Superior temporal gyrus (tissue), 1 donor: ENCODE measurements around the gene DNAJC2.
"Not testable (repeated sequence)": the region's sequence is repeated elsewhere in the genome, so short reads cannot be mapped to it uniquely, and the experiment has no call there.

Source experiments
- DNase-seq: peaks from one replicate; pipeline ENCODE4 v3.0.0-alpha.2; 2016; ENCODE audit errors: extremely low spot score

Gene DNAJC2

DNA sequence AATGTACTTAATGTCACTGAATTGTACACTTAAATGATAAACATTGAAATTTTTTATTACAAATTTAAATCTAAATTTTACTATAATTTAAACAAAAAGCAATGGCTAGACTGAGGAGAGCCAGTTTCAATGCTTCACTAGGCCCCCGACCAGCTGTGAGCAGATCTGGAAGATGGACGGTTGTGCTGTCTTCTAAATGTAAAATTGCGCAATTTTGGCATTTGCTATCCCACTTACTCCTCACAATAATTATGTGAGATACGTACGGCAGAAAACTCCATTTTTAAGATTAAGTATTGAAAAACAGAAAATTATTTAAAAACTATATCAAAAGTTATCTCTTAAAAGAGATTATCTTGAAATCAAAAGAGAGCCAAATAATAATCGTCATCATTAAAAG, 71.2 kb downstream of the DNAJC2 start:
- DNase-seq = not testable (repeated sequence)

DNA sequence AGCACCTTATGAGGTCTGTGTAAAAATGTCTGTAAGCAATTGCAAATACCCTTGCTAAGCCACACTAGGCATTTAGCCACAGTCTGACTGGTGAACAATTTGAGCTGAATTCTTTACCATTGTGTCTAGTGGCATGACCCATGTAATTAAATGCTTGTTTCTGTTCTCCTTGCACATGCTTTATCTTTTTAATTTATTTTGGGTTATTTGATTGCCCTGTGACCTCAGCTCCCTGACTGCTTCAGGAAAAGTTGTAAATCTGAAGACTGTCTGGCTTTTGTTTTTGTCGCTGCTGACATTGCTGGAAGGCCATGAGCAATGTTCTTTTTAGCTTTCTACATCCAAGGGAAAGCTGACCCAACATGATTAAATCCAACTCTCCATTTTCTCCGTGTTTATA, 78.3 kb downstream of the DNAJC2 start:
- not testable (repeated sequence) for DNase-seq

DNA sequence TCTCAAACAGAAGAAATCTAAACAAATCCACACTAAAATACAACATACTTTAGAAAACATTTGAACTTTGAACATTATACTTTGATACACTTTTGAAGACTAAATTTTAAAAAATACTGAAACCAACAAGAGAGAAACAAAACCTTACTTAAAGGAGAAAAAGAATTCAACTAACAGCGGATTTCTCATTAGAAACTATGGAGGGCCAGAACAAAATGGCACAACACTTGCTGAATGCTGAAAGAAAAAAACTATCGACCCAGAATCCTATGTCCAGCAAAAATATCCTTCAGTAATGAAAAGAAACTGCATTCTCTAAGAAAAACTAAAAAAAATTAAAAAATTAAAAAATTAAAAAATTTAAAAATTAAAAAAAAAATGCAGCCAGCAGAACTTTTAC, 80.5 kb downstream of the DNAJC2 start:
- DNase-seq = not testable (repeated sequence)
